Prostate gland (tissue), 2 donors: ENCODE measurements around the gene PDE7B. TPM values are rescaled to one million over a fixed set of nuclear protein-coding genes. Genes with fewer than 3 reads are reported as not detected.

Experiments
- DNase-seq: peaks from one replicate; pipeline ENCODE4 v3.0.0-alpha.2; 2019; ENCODE audit warnings: low spot score
- H3K27ac ChIP-seq, 2 donors: fragments of 200-600 bp; sonication (generic); 2 replicates each; pipeline ENCODE4 v1.5.1; 2017 to 2019
- H3K27me3 ChIP-seq: fragments of 200-600 bp; sonication (generic); replicated peaks from 2 replicates; pipeline ENCODE4 v1.5.1; 2019; ENCODE audit not compliant: insufficient read depth
- H3K36me3 ChIP-seq, 2 donors: fragments of 200-600 bp; sonication (generic); 1 replicate in 1 of 2; 2 replicates in 1 of 2; pipeline versions ENCODE4 v1.5.1 to v1.8.1; 2017 to 2019
- H3K4me1 ChIP-seq: fragments of 200-600 bp; sonication (generic); replicated peaks from 2 replicates; pipeline ENCODE4 v1.5.1; 2019
- H3K4me3 ChIP-seq, 2 donors: fragments of 200-600 bp; sonication (generic); 2 replicates each; pipeline ENCODE4 v1.5.1; 2017 to 2019
- H3K9me3 ChIP-seq: fragments of 200-600 bp; sonication (generic); 2 replicates; pipeline ENCODE4 v1.5.1; 2017
- POLR2A ChIP-seq: fragments of 450-650 bp; IDR thresholded peaks from one replicate; pipeline ENCODE4 v1.6.1; 2016; ENCODE audit warnings: antibody characterized with exemption, mild to moderate bottlenecking
- POLR2AphosphoS5 ChIP-seq: sonication (generic); formaldehyde crosslinking; IDR thresholded peaks from one replicate; pipeline ENCODE4 v1.6.1; 2017; ENCODE audit warnings: antibody characterized with exemption
- WGBS: methylation state at CpG from one replicate; pipeline ENCODE4 v1.1.5; 2018; 5-methylcytosine and 5-hydroxymethylcytosine counted together
- intact Hi-C: fragments of 100-400 bp; cut with DNase I; formaldehyde crosslinking; loops from one replicate; pipeline ENCODE4 v1.14.2; 2022
- total RNA-seq, 2 donors: library from RNA; depleted of rRNA; stranded (reverse); fragments of >200 nt; gene quantifications; one replicate each; pipeline ENCODE4 v1.1.0, GENCODE V29; 2016
- TF ChIP-seq, protein P1 (sequence below), 4 experiments: fragments of 200-600 bp in 2 of 4; fragments of 450-650 bp in 2 of 4; sonication (generic) in 2 of 4; IDR thresholded peaks; 1 replicate in 3 of 4; 2 replicates in 1 of 4; pipeline ENCODE4 v1.5.1; 2016 to 2019; ENCODE audit warnings: antibody characterized with exemption in 4 of 4, mild to moderate bottlenecking in 2 of 4, moderate library complexity in 2 of 4

The PDE7B gene
- total RNA-seq, 2 donors from 2014 or later, result 4.7 to 6.3 TPM

DNA sequence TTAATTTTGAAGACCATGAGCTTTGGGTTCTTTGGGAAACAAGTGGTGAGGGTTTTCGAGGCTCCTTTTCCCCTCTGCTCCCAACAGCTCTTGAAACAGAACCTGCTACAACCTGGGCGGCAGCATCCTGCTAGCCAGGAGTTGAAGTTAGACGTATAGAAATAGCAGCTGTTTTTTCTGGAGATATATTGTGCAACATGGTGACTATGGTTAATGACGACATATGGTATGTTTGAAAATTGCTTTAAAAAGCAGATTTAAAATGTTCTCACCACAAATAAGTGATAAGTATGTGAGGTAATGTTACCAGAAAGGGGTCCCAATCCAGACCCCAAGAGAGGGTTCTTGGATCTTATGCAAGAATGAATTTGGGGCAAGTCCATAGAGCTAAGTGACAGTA is 138.9 kb downstream of the PDE7B start:
- no peak overlapping the region for H3K27ac ChIP-seq
- H3K9me3 ChIP-seq, result no peaks in the 10 kb centered on the region
- no peaks in the 10 kb centered on the region for H3K36me3 ChIP-seq
- no peaks in the 10 kb centered on the region for H3K4me1 ChIP-seq
- no peak for DNase-seq
- no peak overlapping the region for H3K4me3 ChIP-seq
- TF ChIP-seq POLR2A (no peak), POLR2AphosphoS5 (no peak)
- TF ChIP-seq, protein P1, sequence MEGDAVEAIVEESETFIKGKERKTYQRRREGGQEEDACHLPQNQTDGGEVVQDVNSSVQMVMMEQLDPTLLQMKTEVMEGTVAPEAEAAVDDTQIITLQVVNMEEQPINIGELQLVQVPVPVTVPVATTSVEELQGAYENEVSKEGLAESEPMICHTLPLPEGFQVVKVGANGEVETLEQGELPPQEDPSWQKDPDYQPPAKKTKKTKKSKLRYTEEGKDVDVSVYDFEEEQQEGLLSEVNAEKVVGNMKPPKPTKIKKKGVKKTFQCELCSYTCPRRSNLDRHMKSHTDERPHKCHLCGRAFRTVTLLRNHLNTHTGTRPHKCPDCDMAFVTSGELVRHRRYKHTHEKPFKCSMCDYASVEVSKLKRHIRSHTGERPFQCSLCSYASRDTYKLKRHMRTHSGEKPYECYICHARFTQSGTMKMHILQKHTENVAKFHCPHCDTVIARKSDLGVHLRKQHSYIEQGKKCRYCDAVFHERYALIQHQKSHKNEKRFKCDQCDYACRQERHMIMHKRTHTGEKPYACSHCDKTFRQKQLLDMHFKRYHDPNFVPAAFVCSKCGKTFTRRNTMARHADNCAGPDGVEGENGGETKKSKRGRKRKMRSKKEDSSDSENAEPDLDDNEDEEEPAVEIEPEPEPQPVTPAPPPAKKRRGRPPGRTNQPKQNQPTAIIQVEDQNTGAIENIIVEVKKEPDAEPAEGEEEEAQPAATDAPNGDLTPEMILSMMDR (IDR thresholded peaks at IDR 0.05), result no peak
- intact Hi-C loops, result no loop called here
- H3K27me3 ChIP-seq, result no peaks in the 10 kb centered on the region
- WGBS, result 90% methylated on average over 4 of the region's 4 CpGs

DNA sequence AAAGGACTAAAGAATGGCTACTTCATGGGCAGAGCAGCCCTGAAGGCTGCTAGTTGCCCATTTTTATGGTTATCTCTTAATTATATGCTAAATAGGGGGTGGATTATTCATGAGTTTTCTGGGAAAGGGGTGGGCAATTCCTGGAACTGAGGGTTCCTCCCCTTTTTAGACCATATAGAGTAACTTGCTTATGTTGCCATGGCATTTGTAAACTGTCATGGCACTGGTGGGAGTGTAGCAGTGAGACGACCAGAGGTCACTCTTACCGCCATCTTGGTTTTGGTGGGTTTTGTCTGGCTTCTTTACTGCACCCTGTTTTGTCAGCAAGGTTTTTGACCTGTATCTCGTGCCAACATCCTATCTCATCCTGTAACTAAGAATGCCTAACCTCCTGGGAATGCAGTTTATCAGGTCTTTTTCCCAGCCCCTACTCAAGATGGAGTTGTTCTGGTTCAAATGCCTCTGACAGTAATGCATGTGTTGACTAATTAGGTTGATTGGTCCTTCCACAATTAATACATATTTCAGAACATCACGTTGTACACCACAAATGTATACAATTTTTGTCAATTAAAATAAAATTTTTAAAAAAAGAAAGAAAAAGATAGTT is 139.5 kb downstream of the PDE7B start:
- Histone ChIP-seq H3K9me3 (no peaks in the 10 kb centered on the region), H3K4me1 (no peaks in the 10 kb centered on the region), H3K27ac (no peak overlapping the region), H3K27me3 (no peaks in the 10 kb centered on the region), H3K4me3 (no peak overlapping the region), H3K36me3 (no peaks in the 10 kb centered on the region)
- no peak for DNase-seq
- intact Hi-C loops, result no loop called here
- TF ChIP-seq POLR2A (no peak), POLR2AphosphoS5 (no peak)
- TF ChIP-seq, protein P1 (IDR thresholded peaks at IDR 0.05), result no peak
- WGBS, result 90% methylated on average over 4 of the region's 4 CpGs

DNA sequence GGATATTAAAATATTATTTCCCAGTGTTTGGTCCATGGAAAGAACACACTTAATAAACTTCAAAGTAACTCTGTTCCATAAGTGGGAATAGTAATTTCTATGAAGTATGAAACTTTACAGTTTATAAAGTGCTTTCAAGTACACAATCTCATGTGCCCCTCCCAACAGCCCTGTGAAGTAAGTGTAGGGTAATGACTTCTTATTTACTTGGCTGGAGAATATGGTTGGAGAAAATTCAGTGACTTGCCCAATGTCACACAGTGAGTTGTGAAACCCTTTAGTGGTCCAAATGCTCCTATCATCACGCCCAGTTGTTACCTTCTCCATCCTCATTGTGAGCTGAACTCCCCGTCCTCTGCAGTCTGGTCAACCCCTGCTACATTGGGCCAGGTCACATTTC is 141.2 kb downstream of the PDE7B start:
- intact Hi-C loops, result no loop called here
- Histone ChIP-seq H3K36me3 (no peaks in the 10 kb centered on the region), H3K27ac (no peak overlapping the region), H3K4me1 (no peaks in the 10 kb centered on the region), H3K27me3 (no peaks in the 10 kb centered on the region), H3K4me3 (no peak overlapping the region), H3K9me3 (no peaks in the 10 kb centered on the region)
- 100% methylated on average over 2 of the region's 2 CpGs for WGBS
- no peak for DNase-seq
- no peak for TF ChIP-seq POLR2A
- TF ChIP-seq, protein P1 (IDR thresholded peaks at IDR 0.05), result no peak
- no peak for TF ChIP-seq POLR2AphosphoS5

DNA sequence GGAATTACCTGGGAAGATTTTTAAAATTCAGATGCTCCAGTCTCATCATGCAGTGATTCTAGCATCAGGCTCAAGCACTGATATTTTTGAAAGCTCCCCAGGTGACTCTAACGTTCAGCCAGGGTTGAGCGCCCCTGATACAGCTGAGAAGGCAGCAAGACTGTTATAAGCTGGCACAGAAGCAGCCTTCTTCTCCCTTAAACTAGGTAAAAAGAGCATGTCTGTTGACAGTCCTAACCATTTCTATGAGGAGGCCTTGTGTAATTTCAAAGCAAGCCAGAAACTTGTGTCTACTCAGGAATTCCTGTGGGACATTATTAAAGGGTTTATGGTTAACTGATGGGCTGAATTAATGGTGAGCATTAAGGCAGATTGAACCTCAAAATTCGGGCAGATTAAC is 141.9 kb downstream of the PDE7B start:
- Histone ChIP-seq H3K4me3 (no peak overlapping the region), H3K36me3 (no peaks in the 10 kb centered on the region), H3K27me3 (no peaks in the 10 kb centered on the region), H3K4me1 (no peaks in the 10 kb centered on the region), H3K9me3 (no peaks in the 10 kb centered on the region), H3K27ac (no peak overlapping the region)
- intact Hi-C loops, result no loop called here
- WGBS, result 88% methylated on average over 3 of the region's 3 CpGs
- TF ChIP-seq, protein P1 (IDR thresholded peaks at IDR 0.05), result no peak
- no peak for TF ChIP-seq POLR2AphosphoS5
- no peak for TF ChIP-seq POLR2A
- DNase-seq, result no peak

DNA sequence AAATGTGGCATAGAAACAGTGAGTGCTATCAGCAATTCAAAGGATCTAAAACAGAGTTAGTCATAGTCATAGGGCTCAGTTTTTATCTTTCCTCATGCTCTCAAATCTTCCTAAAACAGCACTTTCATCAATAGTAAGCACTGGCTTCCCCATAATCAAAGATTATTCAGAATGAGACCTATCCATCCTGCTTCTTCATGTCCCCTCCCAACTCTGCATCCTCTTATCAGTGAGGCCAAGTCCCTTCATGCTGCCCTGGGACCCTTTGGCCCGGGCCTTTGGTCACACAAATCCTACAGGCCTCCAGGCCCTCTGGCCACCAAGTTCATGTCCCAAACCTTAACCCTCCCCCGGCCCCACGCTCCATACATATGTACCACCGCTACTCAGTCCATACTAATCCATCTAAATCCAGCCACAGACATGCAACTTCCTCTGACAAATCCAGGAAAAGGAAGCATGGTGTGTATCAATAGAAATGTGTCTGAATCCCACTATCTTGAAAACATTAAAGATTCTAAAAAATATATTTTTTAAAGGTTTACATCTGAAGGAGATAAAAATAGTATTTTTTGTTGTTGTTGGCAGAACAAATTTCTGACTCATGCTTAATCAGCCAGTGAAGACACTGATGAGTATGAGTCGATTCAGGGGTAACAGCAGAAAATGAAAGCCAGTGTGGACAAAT is 143.5 kb downstream of the PDE7B start:
- no peaks in the 10 kb centered on the region for H3K4me1 ChIP-seq
- no peak for DNase-seq
- 69% methylated on average over 5 of the region's 5 CpGs for WGBS
- intact Hi-C loops, result no loop called here
- no peaks in the 10 kb centered on the region for H3K27me3 ChIP-seq
- H3K4me3 ChIP-seq, result no peak overlapping the region
- no peaks in the 10 kb centered on the region for H3K36me3 ChIP-seq
- TF ChIP-seq, protein P1 (IDR thresholded peaks at IDR 0.05), result no peak
- TF ChIP-seq POLR2A, result no peak
- no peak overlapping the region for H3K27ac ChIP-seq
- H3K9me3 ChIP-seq, result no peaks in the 10 kb centered on the region
